Loucy (cell line): ENCODE measurements around the gene RCL1.

Experiments
- H2AFZ ChIP-seq: fragments of 200-600 bp; sonication (generic); 2 replicates; pipeline ENCODE4 v1.6.0; 2016; ENCODE audit warnings: antibody characterized with exemption, mild to moderate bottlenecking, low read length, moderate library complexity
- H3F3A ChIP-seq: fragments of 200-600 bp; 2 replicates; pipeline ENCODE4 v1.6.0; 2016; ENCODE audit warnings: antibody characterized with exemption, low read depth, mild to moderate bottlenecking
- H3K27me3 ChIP-seq: fragments of 200-600 bp; sonication (generic); 2 replicates; pipeline ENCODE4 v1.6.1; 2014; ENCODE audit warnings: low read length, mild to moderate bottlenecking; ENCODE audit not compliant: insufficient read depth, poor library complexity, severe bottlenecking
- H3K36me3 ChIP-seq: fragments of 200-600 bp; sonication (generic); 2 replicates; pipeline ENCODE4 v1.6.1; 2016; ENCODE audit warnings: low read length; ENCODE audit not compliant: insufficient read depth
- H3K4me1 ChIP-seq: fragments of 200-600 bp; sonication (generic); 2 replicates; pipeline ENCODE4 v1.5.1; 2014; ENCODE audit warnings: low read length, mild to moderate bottlenecking; ENCODE audit not compliant: insufficient read depth, poor library complexity, severe bottlenecking
- H3K4me2 ChIP-seq: fragments of 200-600 bp; sonication (generic); 2 replicates; pipeline ENCODE4 v1.6.0; 2014; ENCODE audit warnings: antibody characterized with exemption, low read length, low read depth, mild to moderate bottlenecking; ENCODE audit not compliant: poor library complexity, severe bottlenecking
- H3K4me3 ChIP-seq: fragments of 200-600 bp; sonication (generic); 2 replicates; pipeline ENCODE4 v1.5.1; 2014; ENCODE audit warnings: low read length, mild to moderate bottlenecking, mixed read lengths; ENCODE audit not compliant: poor library complexity, severe bottlenecking
- H3K79me2 ChIP-seq: fragments of 200-600 bp; sonication (generic); 2 replicates; pipeline ENCODE4 v1.6.1; 2014; ENCODE audit warnings: low read length; ENCODE audit not compliant: insufficient read depth
- H3K9ac ChIP-seq: fragments of 200-600 bp; sonication (generic); 2 replicates; pipeline ENCODE4 v1.6.0; 2014; ENCODE audit warnings: mild to moderate bottlenecking, low read depth, low read length, moderate library complexity; ENCODE audit not compliant: poor library complexity, severe bottlenecking
- H3K9me2 ChIP-seq: fragments of 200-600 bp; sonication (generic); replicated peaks from 2 replicates; pipeline ENCODE4 v1.6.1; 2016; ENCODE audit warnings: low read depth, low read length, mixed read lengths
- H3K9me3 ChIP-seq: fragments of 200-600 bp; sonication (generic); 2 replicates; pipeline ENCODE4 v1.6.1; 2014; ENCODE audit warnings: mild to moderate bottlenecking, antibody characterized with exemption, low read length, low read depth; ENCODE audit not compliant: insufficient read depth
- H4K20me1 ChIP-seq: fragments of 200-600 bp; sonication (generic); 2 replicates; pipeline ENCODE4 v1.6.0; 2014; ENCODE audit warnings: antibody characterized with exemption, low read length, mild to moderate bottlenecking; ENCODE audit not compliant: insufficient read depth, poor library complexity, severe bottlenecking
- CTCF ChIP-seq: fragments of 200-600 bp; sonication (generic); conservative IDR thresholded peaks from 2 replicates; pipeline ENCODE4 v1.5.1; 2014; ENCODE audit warnings: mild to moderate bottlenecking, antibody characterized with exemption, low read length
- EZH2phosphoT487 ChIP-seq: fragments of 200-600 bp; IDR thresholded peaks from 2 replicates; pipeline ENCODE4 v1.6.1; 2018; ENCODE audit warnings: antibody characterized with exemption, mild to moderate bottlenecking, moderate library complexity, borderline replicate concordance

The RCL1 gene

GRCh38 chr9:4762886-4763541 lies 29.7 kb upstream of the RCL1 start:
- TF ChIP-seq CTCF (no peak), EZH2phosphoT487 (no peak)
- H4K20me1 ChIP-seq: no peaks in the 10 kb centered on the region
- H3F3A ChIP-seq: no peaks in the 10 kb centered on the region
- no peaks in the 10 kb centered on the region for H3K9me3 ChIP-seq
- H3K4me1 ChIP-seq: peaks cover 3% of the 10 kb centered on the region
- H3K9me2 ChIP-seq: no peaks in the 10 kb centered on the region
- H3K4me2 ChIP-seq: peak overlapping the region; percentile 48
- no peaks in the 10 kb centered on the region for H3K27me3 ChIP-seq
- H3K9ac ChIP-seq: no peak overlapping the region
- peak overlapping the region; percentile 53 for H2AFZ ChIP-seq
- H3K36me3 ChIP-seq: no peaks in the 10 kb centered on the region
- no peaks in the 10 kb centered on the region for H3K79me2 ChIP-seq
- peak overlapping the region; percentile 51 for H3K4me3 ChIP-seq

GRCh38 chr9:4764033-4764432 lies 28.7 kb upstream of the RCL1 start:
- TF ChIP-seq EZH2phosphoT487 (no peak), CTCF (no peak)
- Histone ChIP-seq H3K36me3 (no peaks in the 10 kb centered on the region), H4K20me1 (no peaks in the 10 kb centered on the region), H3K27me3 (no peaks in the 10 kb centered on the region), H3K9me3 (no peaks in the 10 kb centered on the region), H3K9me2 (no peaks in the 10 kb centered on the region), H3K4me1 (peaks cover 3% of the 10 kb centered on the region), H3K79me2 (no peaks in the 10 kb centered on the region), H3K9ac (no peak overlapping the region), H3K4me2 (no peak overlapping the region), H2AFZ (no peak overlapping the region), H3F3A (no peaks in the 10 kb centered on the region), H3K4me3 (no peak overlapping the region)

GRCh38 chr9:4768681-4769080 lies 24.1 kb upstream of the RCL1 start:
- H3K9me2 ChIP-seq: no peaks in the 10 kb centered on the region
- H3K4me3 ChIP-seq: no peak overlapping the region
- no peaks in the 10 kb centered on the region for H3K4me1 ChIP-seq
- no peaks in the 10 kb centered on the region for H3K9me3 ChIP-seq
- no peak overlapping the region for H2AFZ ChIP-seq
- no peaks in the 10 kb centered on the region for H3K27me3 ChIP-seq
- TF ChIP-seq CTCF (no peak), EZH2phosphoT487 (no peak)
- H3K79me2 ChIP-seq: no peaks in the 10 kb centered on the region
- H3F3A ChIP-seq: no peaks in the 10 kb centered on the region
- H3K36me3 ChIP-seq: no peaks in the 10 kb centered on the region
- no peak overlapping the region for H3K9ac ChIP-seq
- no peaks in the 10 kb centered on the region for H4K20me1 ChIP-seq
- H3K4me2 ChIP-seq: no peak overlapping the region
